ENCODE results near the gene CBR1.
"Not testable (repeated sequence)": the region's sequence is repeated elsewhere in the genome, so short reads cannot be mapped to it uniquely, and the experiment has no call there.

The CBR1 gene

DNA sequence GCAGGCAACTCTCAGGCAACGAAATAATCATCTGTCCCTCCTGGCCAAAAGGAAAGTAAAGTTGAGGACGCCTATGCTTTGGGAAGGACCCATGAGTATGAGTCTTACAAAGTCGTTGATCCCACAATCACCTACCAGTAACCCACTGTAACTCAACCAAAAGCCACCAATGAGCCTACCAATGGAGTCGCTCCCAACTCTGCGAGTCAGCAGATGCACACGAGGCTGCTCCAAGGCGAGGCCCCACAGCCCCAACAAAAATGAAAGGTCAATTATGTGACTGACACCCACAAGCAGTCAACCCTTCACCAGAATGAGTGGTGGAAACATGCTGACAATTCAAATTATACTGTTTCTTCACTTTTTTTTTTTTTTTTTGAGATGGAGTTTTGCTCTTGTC, 21.5 kb upstream of the CBR1 start:
- DNase-seq (ENCODE audit: low spot score) = no peak

GRCh38 chr21:36052860-36053714, 16.7 kb upstream of the CBR1 start:
- DNase-seq (ENCODE audit: low spot score) = no peak

- no peak for DNase-seq (ENCODE audit: low spot score)
Observed at GRCh38 chr21:36053715-36054062, 16.1 kb upstream of the CBR1 start.

DNA sequence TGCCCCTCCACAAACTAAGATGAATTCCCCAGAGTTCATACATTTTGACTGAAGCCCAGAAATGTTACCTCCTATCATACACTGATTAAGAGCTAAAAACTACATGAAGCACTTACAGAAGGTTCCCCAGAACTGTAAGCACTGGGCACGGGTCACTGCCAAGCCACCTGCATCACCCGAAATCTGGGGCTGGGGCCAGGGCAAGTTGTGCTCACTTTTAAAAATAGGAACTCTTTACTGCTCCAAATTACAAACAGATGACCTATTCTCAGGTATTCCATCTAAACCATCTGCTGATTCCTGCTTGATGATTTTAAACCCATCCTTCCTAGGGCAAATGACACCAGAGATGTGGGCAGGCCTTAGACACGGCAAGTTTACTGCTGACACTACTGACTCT, 14.3 kb upstream of the CBR1 start:
- DNase-seq (ENCODE audit: low spot score) = no peak

DNA sequence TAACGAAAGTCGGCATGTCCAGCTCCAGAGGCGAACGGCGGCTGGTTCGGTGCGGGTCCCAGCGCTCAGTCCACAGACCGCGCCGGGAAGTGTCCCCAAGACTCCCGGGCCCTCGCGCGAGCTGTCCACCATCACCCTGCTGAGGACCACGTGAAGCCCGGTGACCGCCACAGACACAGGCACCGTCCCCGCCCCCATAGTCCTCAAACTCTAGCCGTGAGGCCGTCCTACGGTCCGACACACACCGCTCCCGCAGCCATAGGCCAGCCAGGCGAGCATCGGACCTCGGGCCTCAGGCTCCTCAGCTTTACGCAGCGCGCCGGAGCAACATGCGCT, 10.0 kb upstream of the CBR1 start:
- peak; percentile 27 for DNase-seq (ENCODE audit: low spot score)

GRCh38 chr21:36060159-36060921, 9.5 kb upstream of the CBR1 start, which contains the start of gene SETD4:
Gene SETD4 (minus strand): TSS chr21:36060526. CDS start chr21:36058888, 1,638 bp downstream.
- DNase-seq (ENCODE audit: low spot score) = peak; percentile 91

- DNase-seq (ENCODE audit: low spot score) = no peak
Observed at GRCh38 chr21:36061445-36061844, 8.4 kb upstream of the CBR1 start.

DNA sequence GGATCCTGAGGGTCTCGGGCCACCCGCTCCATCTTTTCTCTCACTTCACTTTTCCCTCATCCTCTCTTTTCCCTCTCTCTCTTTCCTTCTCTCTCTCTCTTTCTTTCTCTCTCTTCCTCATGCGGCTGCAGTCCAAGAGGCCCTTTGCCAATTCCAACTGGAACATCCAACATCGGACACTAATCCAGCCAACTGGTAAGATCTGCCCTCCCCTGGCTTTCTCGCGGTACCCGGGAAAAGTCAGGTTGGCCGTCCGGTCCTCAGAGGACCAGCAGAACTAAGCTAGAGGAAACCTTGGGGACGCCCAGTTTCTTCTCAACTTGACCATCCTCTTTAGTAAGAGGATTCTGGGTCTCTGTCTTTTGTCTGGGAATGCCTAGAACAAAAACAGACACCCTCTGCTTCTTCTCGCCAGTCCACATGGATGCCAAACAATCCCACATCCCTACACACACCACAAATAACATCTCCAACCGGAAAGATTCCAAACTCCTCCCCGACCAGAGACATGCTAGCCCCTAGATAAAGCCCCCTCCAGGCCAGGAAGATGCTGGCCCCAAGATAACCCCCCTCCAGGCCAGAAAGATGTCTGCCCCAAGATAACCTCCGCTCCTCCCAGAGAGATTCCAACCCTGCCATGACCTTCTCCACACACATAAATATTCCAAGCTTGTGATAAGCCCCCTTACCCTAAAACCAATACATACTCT, 6.3 kb upstream of the CBR1 start:
- DNase-seq (ENCODE audit: low spot score) = no peak

DNA sequence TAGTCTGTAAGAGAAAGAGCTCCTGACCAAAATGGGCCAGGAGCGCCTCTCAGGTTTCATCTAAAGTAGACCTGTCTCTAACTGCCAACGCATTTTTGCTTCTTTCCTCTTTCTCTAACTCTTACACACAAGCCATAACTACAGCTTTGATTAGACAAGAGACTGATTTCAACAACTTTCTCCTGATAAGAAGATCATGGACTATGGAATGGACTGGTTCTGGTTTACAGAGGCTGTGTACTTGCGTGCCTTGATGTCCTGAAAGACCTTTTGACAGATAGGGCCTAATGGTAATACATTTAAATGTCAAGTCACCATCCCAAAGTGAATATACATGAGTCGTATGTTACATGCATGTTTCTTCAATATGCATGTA, 5.8 kb upstream of the CBR1 start:
- no peak for DNase-seq (ENCODE audit: low spot score)

GRCh38 chr21:36065497-36066036, 4.3 kb upstream of the CBR1 start:
- peak; percentile 57 for DNase-seq (ENCODE audit: low spot score)

- DNase-seq (ENCODE audit: low spot score) = no peak
Observed at GRCh38 chr21:36068748-36069398, 951 bp upstream of the CBR1 start.

DNA sequence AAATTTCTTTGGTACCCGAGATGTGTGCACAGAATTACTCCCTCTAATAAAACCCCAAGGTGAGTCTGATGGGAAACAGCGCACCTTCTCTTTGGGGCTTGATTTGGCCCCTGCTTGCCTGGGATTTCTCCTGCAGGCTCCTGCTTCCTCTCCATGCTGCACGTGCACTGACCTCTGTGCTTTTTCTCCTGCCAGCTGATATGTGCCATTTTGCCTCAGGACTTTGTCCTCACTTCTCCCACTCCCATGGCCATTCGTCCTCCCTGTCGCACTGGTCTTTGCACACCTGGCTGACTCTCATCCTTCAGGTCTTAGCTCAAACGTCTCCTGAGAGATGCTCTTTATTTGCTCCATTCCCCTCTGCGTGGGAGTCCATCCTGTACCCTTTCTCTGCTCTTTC, 1.2 kb downstream of the CBR1 start:
- DNase-seq (ENCODE audit: low spot score) = no peak

DNA sequence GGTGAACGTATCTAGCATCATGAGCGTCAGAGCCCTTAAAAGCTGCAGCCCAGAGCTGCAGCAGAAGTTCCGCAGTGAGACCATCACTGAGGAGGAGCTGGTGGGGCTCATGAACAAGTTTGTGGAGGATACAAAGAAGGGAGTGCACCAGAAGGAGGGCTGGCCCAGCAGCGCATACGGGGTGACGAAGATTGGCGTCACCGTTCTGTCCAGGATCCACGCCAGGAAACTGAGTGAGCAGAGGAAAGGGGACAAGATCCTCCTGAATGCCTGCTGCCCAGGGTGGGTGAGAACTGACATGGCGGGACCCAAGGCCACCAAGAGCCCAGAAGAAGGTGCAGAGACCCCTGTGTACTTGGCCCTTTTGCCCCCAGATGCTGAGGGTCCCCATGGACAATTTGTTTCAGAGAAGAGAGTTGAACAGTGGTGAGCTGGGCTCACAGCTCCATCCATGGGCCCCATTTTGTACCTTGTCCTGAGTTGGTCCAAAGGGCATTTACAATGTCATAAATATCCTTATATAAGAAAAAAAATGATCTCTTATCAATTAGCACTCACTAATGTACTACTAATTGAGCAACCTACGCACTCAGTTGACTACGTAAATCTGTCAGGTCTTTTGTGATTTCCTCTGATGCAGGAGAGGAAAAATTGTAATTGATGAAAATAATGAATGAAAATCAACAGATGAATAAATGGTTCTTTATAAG, 2.8 kb downstream of the CBR1 start:
- no peak for DNase-seq (ENCODE audit: low spot score)

GRCh38 chr21:36073181-36073580, 3.4 kb downstream of the CBR1 start:
- no peak for DNase-seq (ENCODE audit: low spot score)

DNA sequence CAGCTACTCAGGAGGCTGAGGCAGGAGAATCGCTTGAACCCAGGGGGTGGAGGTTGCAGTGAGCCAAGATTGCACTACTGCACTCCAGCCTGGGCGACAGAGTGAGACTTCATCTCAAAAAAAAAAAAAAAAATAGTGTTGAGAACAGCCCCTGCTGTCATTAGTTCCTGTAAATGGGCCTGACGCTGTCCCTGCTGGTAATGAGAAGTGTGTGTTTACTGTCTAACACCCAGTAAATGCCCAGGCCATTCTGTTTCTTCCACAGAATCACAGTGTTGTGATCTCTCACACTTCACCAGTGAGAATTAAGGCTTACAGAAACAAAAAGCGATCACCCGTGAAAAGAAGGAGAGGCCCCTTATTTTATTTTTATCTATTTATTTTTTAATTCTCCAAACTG, 4.1 kb downstream of the CBR1 start:
- not testable (repeated sequence) for DNase-seq (ENCODE audit: low spot score)

DNA sequence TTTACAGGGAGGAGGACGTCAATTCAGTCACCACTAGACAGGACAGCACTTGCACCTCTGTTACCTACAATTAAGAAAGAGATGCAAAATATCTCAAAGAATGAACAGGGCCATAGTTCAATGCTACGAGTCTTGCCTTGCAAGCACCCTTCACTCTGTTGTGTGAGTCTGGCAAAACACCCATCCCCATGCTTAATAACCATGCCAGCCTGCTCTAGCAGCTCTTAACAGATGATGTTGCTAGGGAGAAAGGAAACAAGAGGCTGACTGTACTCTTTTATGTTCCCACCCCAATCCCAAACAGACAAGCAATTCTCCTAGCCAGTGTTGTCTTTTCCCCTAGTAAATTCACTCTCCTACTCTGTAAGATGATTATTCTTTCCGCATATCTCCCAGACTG, 5.3 kb downstream of the CBR1 start:
- no peak for DNase-seq (ENCODE audit: low spot score)

DNA sequence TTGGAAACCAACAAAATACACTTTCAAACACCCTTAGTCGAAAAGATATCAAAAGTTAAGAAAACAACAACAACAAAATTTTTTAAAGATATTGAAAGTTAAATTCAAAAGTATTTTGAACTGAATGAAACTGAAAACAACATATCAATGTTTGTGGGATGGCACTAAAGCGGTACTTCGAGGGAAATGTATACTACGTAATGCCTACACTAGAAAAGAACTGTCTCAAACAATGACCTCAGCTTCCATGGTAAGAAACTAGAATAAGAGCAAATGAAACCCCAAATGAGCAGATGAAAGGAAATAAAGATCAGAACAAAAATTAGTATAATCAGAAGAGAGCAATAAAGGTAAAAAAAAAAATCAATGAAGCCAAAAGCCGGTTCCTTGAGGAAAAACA, 6.1 kb downstream of the CBR1 start:
- DNase-seq (ENCODE audit: low spot score) = no peak

- DNase-seq (ENCODE audit: low spot score) = no peak
Observed at GRCh38 chr21:36076878-36077655, 7.2 kb downstream of the CBR1 start.

DNA sequence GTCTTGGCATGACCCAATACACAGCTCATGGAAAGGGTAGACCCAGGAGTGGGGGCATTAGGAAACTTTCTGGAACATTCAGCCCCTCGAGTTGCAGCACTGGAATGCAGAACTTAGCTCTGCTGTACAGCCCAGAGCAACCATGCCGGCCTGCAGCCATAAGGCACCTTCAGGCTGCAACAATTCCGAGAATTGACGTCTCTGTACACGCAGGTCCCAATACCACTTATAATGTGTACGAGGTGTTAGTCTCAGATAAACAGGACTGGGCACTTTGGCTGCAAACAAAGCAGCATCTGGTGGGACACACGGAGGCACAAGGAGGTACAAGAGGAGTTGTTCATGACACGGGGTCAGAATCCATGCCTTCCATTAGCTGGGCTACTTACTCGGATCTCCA, 7.9 kb downstream of the CBR1 start:
- no peak for DNase-seq (ENCODE audit: low spot score)

GRCh38 chr21:36079010-36079649, 9.3 kb downstream of the CBR1 start:
- DNase-seq (ENCODE audit: low spot score) = no peak
